CD4-positive, alpha-beta T cell treated with Interleukin-4 for 4 hours (primary cell): ENCODE measurements around the gene PID1.

Experiments
- DNase-seq: peaks from one replicate; pipeline ENCODE4 v3.0.0-alpha.2; 2020

PID1 gene

DNA sequence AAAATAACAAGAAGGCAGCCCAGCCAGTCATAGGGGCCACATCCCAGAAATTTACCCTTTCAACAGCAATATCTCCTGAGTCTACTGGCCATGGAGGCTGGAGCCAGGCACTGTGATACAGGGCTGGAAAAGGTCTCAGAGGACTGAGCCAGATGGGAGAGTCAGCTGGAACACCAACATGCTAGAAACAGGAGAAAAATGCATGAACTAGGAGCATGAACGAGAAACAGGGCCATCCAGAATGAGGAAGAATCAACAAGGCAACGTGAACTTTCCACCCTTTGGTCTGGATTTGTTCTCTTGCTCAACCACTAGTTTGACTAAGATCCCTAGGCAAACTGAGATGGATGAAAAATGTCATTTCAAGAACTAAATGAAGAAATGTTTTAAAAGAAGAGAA, 13.1 kb downstream of the PID1 start:
- no peak for DNase-seq

DNA sequence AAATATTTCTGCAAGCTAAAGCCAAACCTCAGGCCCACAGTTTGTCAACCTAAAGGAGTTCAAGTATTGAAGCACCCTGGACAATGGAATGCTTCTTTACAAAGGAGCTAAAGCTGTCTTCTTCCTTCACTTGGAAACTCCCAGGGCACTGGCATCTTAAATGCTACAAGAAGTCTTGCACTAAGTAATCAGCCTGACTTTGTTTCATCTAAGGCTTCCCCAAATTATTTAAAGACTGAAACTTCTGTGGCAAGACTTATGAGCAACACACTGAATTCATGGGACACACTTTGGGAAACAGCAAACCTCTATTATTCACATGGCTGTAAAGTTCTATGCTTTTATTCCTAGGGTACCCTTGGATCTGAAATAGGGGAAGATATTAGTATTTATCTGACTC, 14.7 kb downstream of the PID1 start:
- DNase-seq, result no peak

DNA sequence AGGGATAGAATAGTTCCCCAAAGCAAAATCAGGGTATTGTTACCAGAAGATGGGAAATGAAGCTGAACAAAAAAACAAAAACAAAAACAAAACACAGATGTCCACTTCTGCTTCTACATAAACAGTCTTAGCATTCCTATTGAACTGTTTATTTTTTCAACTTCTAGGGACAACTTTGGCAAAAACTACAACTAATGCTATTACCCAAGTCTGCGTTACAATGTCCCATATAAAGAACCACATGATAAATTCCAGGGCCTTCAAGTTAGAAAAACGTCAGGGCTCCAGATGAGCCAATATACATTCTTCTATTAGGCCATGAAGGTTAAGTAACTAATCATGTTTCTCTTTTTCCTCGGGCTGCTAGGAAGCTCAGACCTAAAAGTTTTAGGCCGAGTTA, 16.9 kb downstream of the PID1 start:
- no peak for DNase-seq

DNA sequence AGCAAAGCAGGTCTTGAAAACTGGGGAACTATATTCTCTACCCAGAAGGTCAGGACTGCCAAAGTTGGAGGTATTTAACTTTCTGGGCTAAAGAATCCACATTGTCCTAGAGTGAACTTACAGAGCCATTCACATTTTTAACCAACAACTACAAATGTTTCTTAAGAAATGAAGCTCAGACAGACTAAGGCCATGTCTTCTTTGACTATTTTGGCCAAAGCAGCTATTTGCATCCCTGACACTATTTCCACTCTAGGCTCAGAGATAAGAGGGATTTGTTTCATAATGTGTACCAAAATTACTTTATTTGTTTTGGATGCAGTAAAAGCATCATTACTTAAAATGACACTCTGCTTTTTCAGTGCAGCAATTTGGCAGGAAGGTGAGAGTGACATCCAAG, 18.1 kb downstream of the PID1 start:
- DNase-seq, result no peak

DNA sequence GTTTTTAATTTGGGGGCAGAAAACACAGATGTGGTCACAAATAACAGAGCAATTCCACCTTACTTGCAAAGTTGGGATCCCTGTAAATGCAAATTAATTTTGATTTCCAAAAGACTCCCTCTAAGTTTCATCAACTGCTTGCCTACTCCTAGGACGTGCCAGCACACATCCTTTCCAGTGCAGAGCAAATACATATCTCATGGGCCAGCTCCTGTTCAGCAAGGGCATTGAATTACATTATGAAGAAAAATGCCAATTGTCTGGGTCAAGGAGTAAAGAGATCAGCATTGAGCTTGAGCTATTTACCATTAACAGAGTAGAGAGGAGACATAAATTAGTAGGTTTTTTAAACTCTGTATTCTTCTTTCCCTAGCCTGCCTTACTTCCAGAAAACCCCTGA, 18.8 kb downstream of the PID1 start:
- DNase-seq, result no peak

DNA sequence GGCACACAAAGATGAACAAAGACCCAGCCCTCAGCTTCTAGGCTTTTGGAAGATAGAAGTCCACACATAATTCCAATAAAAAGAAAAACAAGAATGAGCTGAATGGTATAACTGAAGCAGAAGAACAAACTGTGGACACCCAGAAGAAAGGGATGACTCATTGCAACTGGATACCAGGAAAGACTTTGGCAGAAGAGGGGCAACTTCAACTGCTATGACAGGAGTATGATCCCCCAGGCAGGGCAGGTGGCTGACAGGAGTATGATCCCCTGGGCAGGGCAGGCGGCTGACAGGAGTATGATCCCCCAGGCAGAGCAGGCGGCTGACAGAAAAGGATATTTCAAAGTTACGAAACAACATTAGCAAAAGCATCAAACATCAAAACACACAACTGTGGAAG, 21.6 kb downstream of the PID1 start:
- no peak for DNase-seq

DNA sequence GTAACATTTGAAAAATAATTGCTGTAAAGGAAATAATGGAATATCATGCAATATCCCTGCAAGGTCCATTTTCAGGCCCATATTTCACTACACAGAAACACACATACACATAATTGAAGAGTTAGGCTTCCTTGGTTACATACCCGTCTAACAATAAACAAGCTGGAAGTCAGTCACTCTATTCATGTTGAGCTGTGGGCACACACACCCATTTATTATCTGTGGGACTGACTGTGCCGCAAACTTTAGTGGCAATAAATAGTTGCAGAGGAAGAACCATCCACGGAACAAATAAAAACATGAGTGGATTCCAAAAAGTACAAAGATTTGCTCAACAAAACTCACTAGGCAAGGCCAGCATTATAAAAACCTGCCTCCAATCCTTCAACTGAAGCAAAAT, 24.8 kb downstream of the PID1 start:
- no peak for DNase-seq

DNA sequence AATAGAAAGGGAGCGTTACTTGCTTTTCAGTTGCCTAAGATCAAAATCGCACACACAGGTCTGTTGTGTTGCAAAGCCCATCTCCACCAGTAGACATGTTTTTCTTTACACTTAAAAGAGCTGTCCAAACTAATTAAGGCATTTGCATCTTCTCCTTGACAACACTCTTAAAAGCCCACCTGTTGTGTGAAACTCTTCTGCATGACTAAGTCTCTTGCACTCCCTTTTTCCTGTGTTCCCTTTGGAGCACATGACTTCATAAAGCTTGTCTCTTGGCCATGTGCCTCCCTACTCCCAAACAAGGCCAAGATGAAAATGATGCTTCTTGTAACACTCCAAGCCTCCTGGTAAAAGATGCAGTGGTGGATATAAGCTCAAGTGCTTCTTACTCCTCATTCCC, 26.1 kb downstream of the PID1 start:
- DNase-seq, result no peak

DNA sequence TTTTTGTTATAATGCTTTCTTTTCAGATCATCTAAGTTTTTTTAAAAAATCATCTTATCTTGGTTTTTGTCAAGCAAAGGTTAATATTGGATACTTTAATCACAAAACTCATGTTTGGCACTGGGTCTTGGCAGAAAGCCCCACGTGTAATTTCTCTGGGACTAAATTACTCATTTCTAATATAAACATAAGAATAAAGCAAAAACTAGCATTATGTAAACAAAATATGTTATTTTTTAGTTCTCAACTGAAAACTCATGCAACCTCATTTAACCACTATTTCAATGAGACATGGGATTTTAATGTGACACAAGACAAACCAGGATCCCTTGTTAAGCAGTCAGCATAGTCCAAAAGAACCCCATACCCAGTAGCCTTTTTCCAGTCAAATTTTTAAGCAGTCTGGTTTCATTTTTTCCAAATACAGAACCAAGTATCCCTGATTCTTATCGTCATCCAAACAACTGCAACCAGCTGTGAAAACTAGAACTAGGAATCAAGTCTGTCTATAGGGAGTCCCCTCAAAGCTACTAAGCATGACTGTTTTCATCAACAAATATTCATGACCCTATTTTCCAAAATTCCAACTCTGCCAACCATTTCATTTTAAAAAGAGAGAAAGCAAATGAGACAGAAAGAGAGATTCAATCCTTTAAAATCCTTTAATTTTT, 27.1 kb downstream of the PID1 start:
- DNase-seq, result no peak

DNA sequence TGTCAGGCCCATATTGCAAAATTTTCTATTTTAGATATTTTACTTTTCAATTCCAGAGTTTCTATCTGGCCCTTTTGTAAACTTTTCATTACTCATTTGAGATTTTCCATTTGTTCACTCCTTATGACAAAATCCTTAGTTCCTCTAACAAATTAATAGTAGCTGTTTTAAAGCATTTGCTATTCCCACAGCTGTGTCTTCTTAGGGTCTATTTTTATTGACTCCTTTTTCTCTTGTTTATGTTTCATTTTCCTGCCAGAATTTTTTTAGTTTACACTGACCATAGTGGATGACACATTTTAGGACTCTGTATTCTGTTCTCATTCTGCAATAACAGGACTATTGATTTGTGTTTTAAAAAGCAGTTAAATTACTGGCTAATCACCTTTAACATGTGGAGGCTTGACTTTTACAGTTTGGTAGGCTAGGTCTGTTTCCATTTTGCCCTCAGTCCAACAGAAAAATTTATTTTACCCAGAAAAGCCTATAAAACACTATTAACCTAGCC, 30.0 kb downstream of the PID1 start:
- DNase-seq, result no peak

DNA sequence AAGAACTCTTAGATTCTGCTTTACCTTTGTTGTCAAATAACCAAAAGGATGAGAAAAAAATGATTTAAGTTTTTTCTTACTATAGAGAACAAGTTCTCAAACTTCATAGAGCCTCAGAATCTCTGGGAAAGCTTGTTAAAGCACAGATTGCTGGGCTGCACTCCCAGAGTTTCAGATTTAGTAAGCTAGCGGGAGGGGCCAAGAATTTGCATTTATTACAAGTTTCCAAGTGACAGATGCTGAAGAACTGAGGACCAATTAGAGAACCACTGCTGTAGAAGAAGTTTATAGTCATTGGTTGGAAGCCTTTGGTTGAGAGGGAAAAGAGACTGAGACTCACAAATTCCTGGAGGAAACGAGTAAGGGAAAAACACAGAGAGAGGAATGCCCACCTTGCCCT, 32.1 kb downstream of the PID1 start:
- DNase-seq, result no peak

DNA sequence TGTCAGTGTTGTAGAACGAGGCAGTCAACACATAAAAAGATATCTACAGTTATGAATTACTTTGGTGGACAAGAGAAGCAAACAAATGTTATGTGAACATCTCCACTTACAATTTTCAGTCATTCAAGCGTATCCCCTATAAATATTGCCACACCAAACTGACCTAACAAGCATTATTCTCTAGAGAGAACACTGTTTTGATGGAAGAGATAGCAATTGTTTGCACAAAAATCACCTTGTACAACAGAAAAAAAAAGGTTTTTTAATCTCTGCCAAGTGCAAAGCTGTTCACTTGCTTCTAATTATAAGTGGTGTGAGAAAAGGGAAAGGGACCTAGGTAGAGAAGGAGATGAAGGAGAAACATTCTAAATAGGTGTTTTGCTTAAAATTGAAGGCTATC, 33.8 kb downstream of the PID1 start:
- DNase-seq, result no peak

DNA sequence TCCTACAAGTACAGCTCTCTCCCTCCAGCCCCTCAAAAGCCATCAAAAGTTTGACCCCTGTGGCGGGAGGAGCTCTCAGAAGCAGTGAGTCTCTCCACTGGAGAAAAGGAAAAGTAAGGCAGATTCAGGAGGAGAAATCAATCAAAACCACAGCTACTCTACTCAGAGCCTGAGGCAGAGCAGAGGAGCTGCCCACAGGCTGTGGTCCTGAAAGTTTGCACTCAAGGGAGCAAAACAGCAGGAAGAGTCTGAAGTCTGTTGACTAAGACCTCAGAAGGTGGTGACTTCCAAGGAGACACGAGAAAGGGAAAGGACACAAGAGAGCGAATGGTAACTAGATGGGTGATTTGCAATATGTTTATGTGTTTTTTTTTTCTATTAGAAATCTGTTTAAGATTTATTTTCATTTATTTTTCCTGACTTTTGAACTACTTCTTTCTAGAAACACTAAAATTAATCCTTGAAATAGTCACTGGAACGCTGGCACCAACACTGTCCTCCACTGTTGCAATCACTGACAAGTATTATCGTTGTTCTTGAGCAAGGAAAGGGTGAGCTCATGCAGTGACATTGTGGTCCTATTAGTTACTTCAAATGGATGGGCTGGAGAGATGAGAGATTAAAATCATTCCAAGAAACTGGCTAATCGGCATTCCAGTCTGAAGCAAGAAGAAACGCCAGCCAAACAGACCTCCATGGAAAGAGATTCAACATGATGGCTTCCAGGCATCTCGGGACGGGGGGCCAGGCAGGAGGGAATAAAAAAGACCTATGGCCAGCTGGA, 35.8 kb downstream of the PID1 start:
- no peak for DNase-seq

DNA sequence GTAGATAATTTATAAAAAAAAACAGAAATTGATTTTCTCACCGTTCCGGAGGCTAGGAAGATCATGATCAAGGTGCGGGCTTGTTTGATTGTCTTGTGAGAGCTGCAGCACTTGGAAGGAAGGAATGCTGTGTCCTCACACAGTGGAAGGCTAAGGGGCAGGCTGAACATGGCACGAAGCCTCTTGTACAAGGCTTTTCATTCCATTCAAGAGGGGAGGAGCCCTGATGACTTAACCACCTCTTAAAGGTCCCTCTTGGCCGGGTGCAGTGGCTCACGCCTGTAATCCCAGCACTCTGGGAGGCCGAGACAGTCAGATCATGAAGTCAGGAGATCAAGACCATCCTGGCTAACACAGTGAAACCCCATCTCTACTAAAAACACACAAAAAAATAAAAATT, 39.2 kb downstream of the PID1 start:
- no peak for DNase-seq

DNA sequence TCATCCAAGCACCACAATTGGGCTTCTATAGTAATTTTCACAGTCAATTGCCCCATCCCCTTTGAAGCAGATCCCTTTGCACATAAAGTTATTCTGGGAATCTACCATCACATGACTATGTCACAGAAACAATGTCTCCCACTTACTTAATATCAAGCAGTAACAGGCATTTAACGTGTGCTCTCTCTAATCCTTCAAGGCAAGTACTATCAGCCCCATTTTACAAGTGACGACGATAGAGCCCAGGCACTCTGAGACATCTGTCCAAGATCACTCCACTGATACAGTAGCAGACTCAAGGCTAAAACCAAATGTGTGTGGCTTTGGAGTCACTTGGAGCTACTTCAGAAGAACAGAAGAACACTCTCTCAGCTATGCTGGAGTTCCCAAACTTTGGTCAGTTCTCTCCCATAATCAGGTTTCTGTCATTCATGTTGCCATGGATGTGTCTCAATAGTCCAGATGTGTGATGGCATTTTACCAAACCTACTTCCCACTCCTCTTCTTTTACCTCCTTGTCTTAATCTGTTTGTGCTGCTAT, 39.7 kb downstream of the PID1 start:
- no peak for DNase-seq

DNA sequence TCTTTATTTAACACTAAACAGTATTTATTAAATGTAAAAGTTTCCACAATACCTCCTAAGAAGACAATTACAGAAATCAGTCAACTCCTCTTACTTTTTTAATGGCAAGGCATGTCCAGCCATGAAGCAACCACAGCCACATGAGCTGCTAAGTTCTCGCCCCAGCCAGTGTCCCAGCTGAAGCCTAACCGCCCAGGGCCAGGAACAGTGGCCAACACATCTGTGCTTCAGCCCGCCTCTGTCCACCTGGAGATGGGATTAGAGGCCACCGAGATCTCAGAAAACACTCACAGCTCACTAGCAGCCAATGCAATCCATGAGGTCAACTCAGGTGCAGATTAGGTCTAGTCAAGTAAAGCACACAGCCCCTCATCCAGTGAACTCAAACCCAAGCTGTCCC, 40.2 kb downstream of the PID1 start:
- DNase-seq, result no peak

DNA sequence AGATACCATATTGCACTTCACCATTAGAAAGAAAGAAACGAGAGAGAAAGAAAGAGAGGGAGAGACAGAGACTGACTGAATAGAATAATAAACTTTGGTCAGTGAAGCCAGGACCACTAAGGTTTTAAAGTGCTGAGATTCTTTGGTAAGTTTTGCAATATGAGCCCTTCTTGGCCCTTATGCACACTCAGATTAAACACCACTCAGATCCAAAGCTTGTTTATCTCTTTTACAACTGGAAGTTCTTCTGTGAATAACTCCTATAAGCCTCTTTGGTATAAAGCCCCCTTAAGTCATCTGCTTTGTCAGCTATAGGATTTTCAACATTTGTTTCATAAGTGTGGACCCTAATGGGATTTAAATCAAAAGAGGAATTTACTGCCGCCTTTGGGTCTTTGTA, 40.8 kb downstream of the PID1 start:
- DNase-seq, result no peak

DNA sequence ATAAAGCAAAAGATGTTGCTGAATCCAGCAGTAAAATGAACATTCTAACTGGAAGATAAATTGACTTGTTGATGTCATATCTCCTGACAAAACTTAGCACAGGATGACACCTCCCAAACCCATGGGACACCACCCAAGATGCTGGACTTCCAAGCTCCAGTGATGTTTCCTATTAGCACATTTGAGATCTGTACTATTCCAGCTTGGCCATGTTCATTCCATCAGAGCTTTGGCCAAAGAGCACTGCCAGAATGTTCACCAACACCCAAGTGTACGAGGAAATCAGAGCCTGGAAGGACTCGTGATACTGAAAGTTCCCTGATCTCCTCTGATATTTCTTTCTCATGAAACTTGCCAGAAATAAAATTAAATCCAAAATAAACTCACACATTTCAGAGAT, 44.7 kb downstream of the PID1 start:
- no peak for DNase-seq

DNA sequence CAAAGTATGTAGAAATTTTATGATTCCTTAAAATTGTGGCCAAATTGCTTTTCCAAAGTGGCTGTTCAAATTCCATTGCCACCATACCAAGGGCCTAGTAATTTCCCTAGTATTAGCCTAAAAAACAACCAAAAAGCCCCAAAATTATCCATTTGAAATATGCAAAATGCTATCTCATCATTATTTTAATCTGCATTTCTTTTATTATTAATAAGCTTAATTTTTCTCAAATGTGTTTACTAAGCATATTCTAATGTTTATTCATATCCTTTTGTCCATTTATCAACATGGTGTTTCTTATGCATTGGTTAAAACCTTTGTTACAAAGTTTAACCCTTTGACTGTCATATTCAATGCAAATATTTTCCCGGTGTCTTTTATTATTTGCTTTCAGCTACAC, 48.0 kb downstream of the PID1 start:
- DNase-seq, result no peak

DNA sequence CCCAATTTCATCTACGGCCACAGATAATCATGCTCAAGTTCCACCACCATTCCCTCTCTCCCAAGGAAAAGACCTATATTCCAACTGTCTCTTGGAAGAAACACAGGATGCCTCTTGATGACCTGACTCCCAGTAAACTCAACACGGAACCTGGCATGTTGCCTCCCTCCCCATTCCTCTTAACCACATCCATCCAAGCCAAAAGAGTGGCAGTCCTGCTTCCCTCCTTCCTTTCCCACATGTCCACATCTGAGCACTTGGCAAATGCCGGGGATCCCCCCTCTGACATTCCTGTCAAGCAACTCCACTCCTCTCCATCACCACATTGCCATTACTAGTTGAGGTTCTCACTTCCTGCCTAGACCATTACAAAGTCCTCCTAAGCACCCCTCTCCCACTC, 49.4 kb downstream of the PID1 start:
- DNase-seq, result no peak

DNA sequence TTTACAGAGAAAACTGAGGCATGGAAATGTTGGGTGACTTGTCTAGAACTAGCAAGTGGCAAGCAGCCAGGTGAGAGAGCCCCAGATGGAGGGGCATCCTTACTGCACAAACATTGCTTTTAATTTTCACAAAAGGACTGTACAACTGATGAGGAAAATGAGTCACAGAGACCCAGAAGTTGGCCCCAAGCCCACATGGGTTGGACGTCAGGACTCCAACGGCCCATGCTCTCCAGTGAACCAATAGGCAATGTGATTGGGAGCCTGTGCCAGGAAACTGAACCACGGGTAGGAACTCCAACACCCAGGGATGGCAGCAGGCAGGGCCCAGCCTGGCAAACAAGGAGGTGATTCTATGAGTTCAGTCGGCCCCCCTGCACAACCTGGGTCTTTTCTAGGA, 50.8 kb downstream of the PID1 start:
- DNase-seq, result no peak

DNA sequence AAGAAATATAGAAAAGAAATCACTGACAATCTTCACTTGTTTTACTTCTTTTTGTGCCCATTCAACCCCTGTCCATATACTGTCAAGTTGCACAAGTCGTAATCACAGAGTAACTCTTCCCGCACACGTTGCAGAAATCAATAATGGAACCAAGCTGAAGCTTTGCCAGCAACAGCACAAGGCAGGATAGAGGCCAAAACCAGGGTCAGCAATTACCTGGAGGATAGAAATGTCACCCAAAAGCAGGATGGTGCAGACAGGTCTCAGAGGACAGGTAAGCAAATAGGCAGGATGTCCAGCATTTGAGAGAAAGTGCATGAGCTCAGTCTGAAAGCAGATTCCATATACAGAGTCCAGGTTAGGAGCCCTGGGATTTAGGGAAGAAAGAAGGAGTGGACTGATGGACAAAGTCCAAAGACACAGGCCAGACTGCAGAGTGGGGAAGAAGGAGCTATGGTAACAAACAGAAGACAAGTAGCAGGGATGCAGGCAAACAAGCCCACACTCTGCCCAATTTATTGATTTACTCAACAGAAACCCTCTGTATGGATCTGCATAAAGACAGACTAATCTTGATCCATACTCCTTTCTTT, 52.7 kb downstream of the PID1 start:
- no peak for DNase-seq

DNA sequence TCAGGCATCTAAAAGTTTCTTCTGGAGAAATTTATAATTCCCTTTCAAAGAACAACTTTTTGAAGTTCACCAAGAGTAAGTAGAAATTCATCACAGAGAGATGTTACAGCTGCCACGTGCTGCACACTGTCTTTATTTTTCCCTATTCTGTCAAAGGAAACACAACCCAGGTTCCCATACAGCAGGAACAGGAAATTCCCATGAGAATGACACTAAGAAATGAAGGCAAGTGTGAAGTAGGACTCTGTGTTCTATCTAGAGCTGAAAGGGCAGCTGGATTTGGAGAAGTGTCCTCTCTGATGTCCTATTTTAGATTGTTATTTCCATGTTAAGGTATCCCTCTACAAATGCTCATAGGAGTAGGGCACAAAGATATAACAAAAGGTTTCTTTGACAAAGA, 58.8 kb downstream of the PID1 start:
- DNase-seq, result no peak

DNA sequence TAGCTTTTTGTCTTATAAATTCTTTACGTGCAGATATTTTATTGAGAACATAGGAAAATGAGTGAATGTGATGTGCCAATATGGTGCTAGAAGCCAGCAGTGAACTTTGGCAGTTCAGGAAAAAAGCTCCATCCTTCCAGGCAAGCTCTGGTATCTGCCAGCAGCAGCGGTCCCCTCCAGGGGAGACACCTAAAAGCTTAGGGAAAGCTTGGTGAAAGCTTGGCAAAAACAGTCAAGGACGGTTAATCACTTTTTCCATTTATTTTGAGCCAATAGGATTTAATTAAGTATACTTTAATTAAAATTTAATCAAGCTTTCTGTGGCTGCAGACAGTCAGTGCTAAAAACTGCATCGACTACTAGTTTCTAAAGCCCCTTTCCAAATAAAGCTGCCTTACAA, 60.4 kb downstream of the PID1 start:
- DNase-seq, result no peak
